Sigmoid colon (tissue), 7 donors: ENCODE measurements around the gene ADAD1. TPM values are rescaled to one million over a fixed set of nuclear protein-coding genes. Genes with fewer than 3 reads are reported as not detected.
"Not testable (repeated sequence)": the region's sequence is repeated elsewhere in the genome, so short reads cannot be mapped to it uniquely, and the experiment has no call there.

Experiments
- DNase-seq: peaks from one replicate; pipeline ENCODE4 v3.0.0-alpha.2; 2019
- H3K27ac ChIP-seq, 4 donors: fragments of 200-600 bp; sonication (generic); one replicate each; pipeline ENCODE4 v1.5.1; 2016 to 2019; ENCODE audit warnings: mild to moderate bottlenecking in 1 of 4
- H3K27me3 ChIP-seq, 3 donors: fragments of 200-600 bp; sonication (generic); one replicate each; pipeline ENCODE4 v1.5.1; 2019; ENCODE audit warnings: mild to moderate bottlenecking in 1 of 3
- H3K36me3 ChIP-seq, 4 donors: fragments of 200-600 bp; sonication (generic); one replicate each; pipeline ENCODE4 v1.5.1; 2016 to 2019
- H3K4me1 ChIP-seq, 4 donors: fragments of 200-600 bp; sonication (generic); one replicate each; pipeline ENCODE4 v1.5.1; 2017 to 2019
- H3K4me3 ChIP-seq, 4 donors: fragments of 200-600 bp; sonication (generic); one replicate each; pipeline ENCODE4 v1.5.1; 2017 to 2019; ENCODE audit warnings: mild to moderate bottlenecking in 2 of 4, moderate library complexity in 1 of 4
- H3K9me3 ChIP-seq, 4 donors: fragments of 200-600 bp in 3 of 4; sonication (generic) in 3 of 4; one replicate each; pipeline versions ENCODE4 v1.5.1 to v1.6.1; 2013 to 2019
- CTCF ChIP-seq, 4 experiments: fragments of 450-650 bp in 3 of 4; fragments of 200-600 bp in 1 of 4; IDR thresholded peaks; one replicate each; pipeline ENCODE4 v1.5.1; 2016 to 2019; ENCODE audit warnings: antibody characterized with exemption in 4 of 4, mild to moderate bottlenecking in 3 of 4, moderate library complexity in 2 of 4
- EP300 ChIP-seq, 4 donors: sonication (generic); formaldehyde crosslinking; IDR thresholded peaks; one replicate each; pipeline ENCODE4 v1.6.1; 2017; ENCODE audit warnings: antibody characterized with exemption in 4 of 4
- POLR2A ChIP-seq, 2 donors: fragments of 450-650 bp; IDR thresholded peaks; one replicate each; pipeline ENCODE4 v1.6.1; 2016; ENCODE audit warnings: antibody characterized with exemption in 2 of 2, mild to moderate bottlenecking in 2 of 2, moderate library complexity in 2 of 2
- POLR2AphosphoS5 ChIP-seq, 4 donors: sonication (generic); formaldehyde crosslinking; IDR thresholded peaks; one replicate each; pipeline ENCODE4 v1.6.1; 2017; ENCODE audit warnings: antibody characterized with exemption in 4 of 4
- WGBS, 2 donors: extraction: QIAGEN DNeasy Blood & Tissue Kit; methylation state at CpG; one replicate each; pipeline ENCODE4 v1.1.7; 2013; 5-methylcytosine and 5-hydroxymethylcytosine counted together
- intact Hi-C: fragments of 100-400 bp; cut with DNase I; formaldehyde crosslinking; loops from one replicate; pipeline ENCODE4 v1.15.1; 2023
- polyA plus RNA-seq, 3 donors: library from polyadenylated mRNA; stranded (reverse); fragments of 200-250 nt; gene quantifications; one replicate each; pipeline ENCODE4 v1.2.3, GENCODE V29; 2013
- total RNA-seq, 4 donors: library from RNA; depleted of rRNA; stranded (reverse); fragments of >200 nt; gene quantifications; one replicate each; pipeline ENCODE4 v1.1.0, GENCODE V29; 2016
- donor health status: healthy with polysubstance abuse.
- donor health status: Bipolar disorder and iron deficiency.
- donor health status: healthy.

ADAD1 gene
- total and polyA plus RNA-seq, 7 donors, result not detected

- TF ChIP-seq EP300 (IDR thresholded peaks at IDR 0.05) (no peak), POLR2AphosphoS5 (IDR thresholded peaks at IDR 0.05) (no peak), CTCF (IDR thresholded peaks at IDR 0.05) (no peak), POLR2A (IDR thresholded peaks at IDR 0.05) (no peak)
- Histone ChIP-seq H3K4me3 (no peak overlapping the region), H3K9me3 (peaks cover 0 to 3% (median 0%) of the 10 kb centered on the region in 4 donors), H3K4me1 (no peaks in the 10 kb centered on the region), H3K27ac (no peak overlapping the region), H3K27me3 (no peaks in the 10 kb centered on the region), H3K36me3 (peaks cover 0 to 40% (median 6%) of the 10 kb centered on the region in 4 donors)
- intact Hi-C loops, result no loop called here
- WGBS, 2 donors, result 77 to 83% methylated on average over 18 of the region's 18 CpGs
- DNase-seq, result no peak
Measured at GRCh38 chr4:122364700-122365404, 14.0 kb upstream of the ADAD1 start.

GRCh38 chr4:122368786-122369185 is 10.0 kb upstream of the ADAD1 start:
- H3K9me3 ChIP-seq, DNase-seq: not testable (repeated sequence)
- 76 to 90% methylated on average over 3 of the region's 3 CpGs for WGBS, 2 donors

GRCh38 chr4:122377352-122377751 is 1.5 kb upstream of the ADAD1 start:
- Histone ChIP-seq H3K4me1 (no peaks in the 10 kb centered on the region), H3K9me3 (peaks cover 0 to 4% (median 0%) of the 10 kb centered on the region in 4 donors), H3K27me3 (no peaks in the 10 kb centered on the region), H3K27ac (no peak overlapping the region), H3K4me3 (no peak overlapping the region), H3K36me3 (no peaks in the 10 kb centered on the region)
- 81 to 83% methylated on average over 1 of the region's 1 CpG for WGBS, 2 donors
- TF ChIP-seq POLR2A (IDR thresholded peaks at IDR 0.05), result no peak
- intact Hi-C loops, result no loop called here
- no peak for DNase-seq

More at GRCh38 chr4:122368786-122369185, 10.0 kb upstream of the ADAD1 start:
- H3K36me3 ChIP-seq, intact Hi-C loops, H3K4me1 ChIP-seq, H3K27ac ChIP-seq, H3K4me3 ChIP-seq, H3K27me3 ChIP-seq: not testable (repeated sequence)

- H3K27me3 ChIP-seq, result no peaks in the 10 kb centered on the region
- H3K27ac ChIP-seq, result no peak overlapping the region
- DNase-seq, result no peak
- H3K4me1 ChIP-seq, result no peaks in the 10 kb centered on the region
- H3K36me3 ChIP-seq, result no peaks in the 10 kb centered on the region
- H3K9me3 ChIP-seq, result peaks cover 0 to 4% (median 0%) of the 10 kb centered on the region in 4 donors
- intact Hi-C loops, result no loop called here
- TF ChIP-seq EP300 (IDR thresholded peaks at IDR 0.05) (no peak), POLR2A (IDR thresholded peaks at IDR 0.05) (no peak), CTCF (IDR thresholded peaks at IDR 0.05) (no peak), POLR2AphosphoS5 (IDR thresholded peaks at IDR 0.05) (no peak)
- WGBS, 2 donors, result 97 to 98% methylated on average over 44 of the region's 44 CpGs
- no peak overlapping the region for H3K4me3 ChIP-seq
Measured at GRCh38 chr4:122379239-122379638, 428 bp downstream of the ADAD1 start.

GRCh38 chr4:122383341-122383740 is 4.5 kb downstream of the ADAD1 start:
- no peaks in the 10 kb centered on the region for H3K4me1 ChIP-seq
- H3K4me3 ChIP-seq, result no peak overlapping the region
- 30 to 62% methylated on average over 4 of the region's 4 CpGs for WGBS, 2 donors
- H3K9me3 ChIP-seq, result peaks cover 0 to 7% (median 1%) of the 10 kb centered on the region in 4 donors
- TF ChIP-seq EP300 (IDR thresholded peaks at IDR 0.05) (no peak), CTCF (IDR thresholded peaks at IDR 0.05) (no peak), POLR2A (IDR thresholded peaks at IDR 0.05) (no peak), POLR2AphosphoS5 (IDR thresholded peaks at IDR 0.05) (no peak)
- no peak for DNase-seq
- H3K27me3 ChIP-seq, result no peaks in the 10 kb centered on the region
- no peak overlapping the region for H3K27ac ChIP-seq
- H3K36me3 ChIP-seq, result no peaks in the 10 kb centered on the region
- intact Hi-C loops, result no loop called here

GRCh38 chr4:122384245-122384644 is 5.4 kb downstream of the ADAD1 start:
- no peaks in the 10 kb centered on the region for H3K27me3 ChIP-seq
- no peak overlapping the region for H3K4me3 ChIP-seq
- no peaks in the 10 kb centered on the region for H3K36me3 ChIP-seq
- H3K9me3 ChIP-seq, result peaks cover 0 to 3% (median 1%) of the 10 kb centered on the region in 4 donors
- H3K27ac ChIP-seq, result no peak overlapping the region
- DNase-seq, result no peak
- WGBS, 2 donors, result 17 to 53% methylated on average over 2 of the region's 2 CpGs
- TF ChIP-seq POLR2A (IDR thresholded peaks at IDR 0.05), result no peak
- no peak for TF ChIP-seq EP300 (IDR thresholded peaks at IDR 0.05)
- no peaks in the 10 kb centered on the region for H3K4me1 ChIP-seq
- intact Hi-C loops, result no loop called here
